ENCODE data around the gene GLDN. TPM values are rescaled to one million over a fixed set of nuclear protein-coding genes. Genes with fewer than 3 reads are reported as not detected.

Gene GLDN
- total RNA-seq, 1 donor from 2014 or later = 3.4 TPM

- H3K27me3 ChIP-seq = no peaks in the 10 kb centered on the region
- H3K27ac ChIP-seq = no peak overlapping the region
- DNase-seq (ENCODE audit: low spot score in 2 of 2) = no peak
- H3K4me3 ChIP-seq = no peak overlapping the region
- no peak for TF ChIP-seq CTCF (IDR thresholded peaks at IDR 0.05)
- no peaks in the 10 kb centered on the region for H3K9me3 ChIP-seq
- no peaks in the 10 kb centered on the region for H3K36me3 ChIP-seq
- peaks cover 0 to 7% of the 10 kb centered on the region in 2 donors for H3K4me1 ChIP-seq
- intact Hi-C loops (cut with DNase I) = no loop called here
These were observed 15.5 kb downstream of the GLDN start for GRCh38 chr15:51356983-51357382.

GRCh38 chr15:51359981-51360380, 18.5 kb downstream of the GLDN start:
- no peak overlapping the region for H3K27ac ChIP-seq
- no peak for TF ChIP-seq CTCF (IDR thresholded peaks at IDR 0.05)
- no peaks in the 10 kb centered on the region for H3K36me3 ChIP-seq
- H3K9me3 ChIP-seq = no peaks in the 10 kb centered on the region
- no peak for DNase-seq (ENCODE audit: low spot score in 2 of 2)
- H3K4me3 ChIP-seq = no peak overlapping the region
- no peaks in the 10 kb centered on the region for H3K4me1 ChIP-seq
- H3K27me3 ChIP-seq = no peaks in the 10 kb centered on the region
- intact Hi-C loops (cut with DNase I) = no loop called here

GRCh38 chr15:51363383-51363782, 21.9 kb downstream of the GLDN start:
- Histone ChIP-seq H3K27me3 (no peaks in the 10 kb centered on the region), H3K27ac (no peak overlapping the region), H3K9me3 (no peaks in the 10 kb centered on the region), H3K4me3 (no peak overlapping the region), H3K36me3 (no peaks in the 10 kb centered on the region), H3K4me1 (no peaks in the 10 kb centered on the region)
- no peak for DNase-seq (ENCODE audit: low spot score in 2 of 2)
- intact Hi-C loops (cut with DNase I) = no loop called here
- no peak for TF ChIP-seq CTCF (IDR thresholded peaks at IDR 0.05)

- DNase-seq (ENCODE audit: low spot score in 2 of 2) = no peak
- H3K36me3 ChIP-seq = no peaks in the 10 kb centered on the region
- H3K4me1 ChIP-seq = no peaks in the 10 kb centered on the region
- H3K27ac ChIP-seq = no peak overlapping the region
- H3K9me3 ChIP-seq = no peaks in the 10 kb centered on the region
- intact Hi-C loops (cut with DNase I) = no loop called here
- H3K27me3 ChIP-seq = no peaks in the 10 kb centered on the region
- H3K4me3 ChIP-seq = no peak overlapping the region
- no peak for TF ChIP-seq CTCF (IDR thresholded peaks at IDR 0.05)
These were observed 24.0 kb downstream of the GLDN start for GRCh38 chr15:51365417-51365816.

GRCh38 chr15:51366071-51366470, 24.6 kb downstream of the GLDN start:
- Histone ChIP-seq H3K36me3 (no peaks in the 10 kb centered on the region), H3K27ac (no peak overlapping the region), H3K4me1 (no peaks in the 10 kb centered on the region), H3K27me3 (no peaks in the 10 kb centered on the region), H3K9me3 (no peaks in the 10 kb centered on the region), H3K4me3 (no peak overlapping the region)
- DNase-seq (ENCODE audit: low spot score in 2 of 2) = no peak
- no peak for TF ChIP-seq CTCF (IDR thresholded peaks at IDR 0.05)
- intact Hi-C loops (cut with DNase I) = no loop called here

GRCh38 chr15:51366920-51367319, 25.5 kb downstream of the GLDN start:
- intact Hi-C loops (cut with DNase I) = no loop called here
- Histone ChIP-seq H3K36me3 (no peaks in the 10 kb centered on the region), H3K27me3 (no peaks in the 10 kb centered on the region), H3K4me1 (no peaks in the 10 kb centered on the region), H3K4me3 (no peak overlapping the region), H3K27ac (no peak overlapping the region), H3K9me3 (no peaks in the 10 kb centered on the region)
- no peak for DNase-seq (ENCODE audit: low spot score in 2 of 2)
- no peak for TF ChIP-seq CTCF (IDR thresholded peaks at IDR 0.05)

Measured in ascending aorta (tissue), 2 donors.